ENCODE data around the gene MUC6. TPM values are rescaled to one million over a fixed set of nuclear protein-coding genes. Genes with fewer than 3 reads are reported as not detected.

MUC6 gene
- total RNA-seq, 2 experiments from 2014 or later, result not detected

GRCh38 chr11:968822-969221 lies 67.7 kb downstream of the MUC6 start:
- H3K27me3 Mint-ChIP-seq, result no peaks in the 10 kb centered on the region
- ChIA-PET CTCF (interaction anchor here (1.0 kb wide), 1 partner anchor 44 kb away, joined by 4 read pairs; no protein-coding TSS in a partner anchor), POLR2A (no interaction called here)
- no peak for ATAC-seq
- DNase-seq, result no peak
- peaks cover 31% of the 10 kb centered on the region for H3K36me3 Mint-ChIP-seq (ENCODE audit: low read depth)
- intact Hi-C loops (cut with DNase I, micrococcal nuclease), result no loop called here
- H3K27ac Mint-ChIP-seq, result no peak overlapping the region
- H3K4me1 Mint-ChIP-seq, result peaks cover 22% of the 10 kb centered on the region
- no peak overlapping the region for H3K4me3 Mint-ChIP-seq
- no peaks in the 10 kb centered on the region for H3K9me3 Mint-ChIP-seq (ENCODE audit: low read depth)

- ChIA-PET POLR2A (no interaction called here), CTCF (interaction anchor here (0.6 to 1.0 kb wide), 2 partner anchors 43 to 67 kb away, joined by 3 to 4 read pairs; no protein-coding TSS in a partner anchor)
- Mint-ChIP-seq H3K27ac (no peak overlapping the region), H3K9me3 (ENCODE audit: low read depth) (no peaks in the 10 kb centered on the region), H3K27me3 (no peaks in the 10 kb centered on the region), H3K36me3 (ENCODE audit: low read depth) (peaks cover 30% of the 10 kb centered on the region), H3K4me3 (no peak overlapping the region), H3K4me1 (peaks cover 22% of the 10 kb centered on the region)
- ATAC-seq (no peak), DNase-seq (no peak)
- intact Hi-C loops (cut with DNase I, micrococcal nuclease), result no loop called here
Measured at GRCh38 chr11:967995-968751, 68.3 kb downstream of the MUC6 start.

GRCh38 chr11:965206-965775 lies 71.2 kb downstream of the MUC6 start:
- Mint-ChIP-seq H3K9me3 (ENCODE audit: low read depth) (no peaks in the 10 kb centered on the region), H3K27ac (no peak overlapping the region), H3K27me3 (no peaks in the 10 kb centered on the region), H3K4me1 (peaks cover 11% of the 10 kb centered on the region), H3K4me3 (no peak overlapping the region), H3K36me3 (ENCODE audit: low read depth) (peaks cover 17% of the 10 kb centered on the region)
- intact Hi-C loops (cut with DNase I, micrococcal nuclease), result no loop called here
- ATAC-seq (no peak), DNase-seq (no peak)
- ChIA-PET POLR2A (no interaction called here), CTCF (no interaction called here)

- ChIA-PET CTCF (interaction anchor here (0.9 to 1.4 kb wide), 2 partner anchors 9 to 23 kb away, joined by 4 to 6 read pairs; no protein-coding TSS in a partner anchor), POLR2A (no interaction called here)
- Mint-ChIP-seq H3K27me3 (no peaks in the 10 kb centered on the region), H3K27ac (no peak overlapping the region), H3K4me3 (no peak overlapping the region), H3K36me3 (ENCODE audit: low read depth) (peaks cover 14% of the 10 kb centered on the region), H3K9me3 (ENCODE audit: low read depth) (no peaks in the 10 kb centered on the region), H3K4me1 (peaks cover 2% of the 10 kb centered on the region)
- ATAC-seq (no peak), DNase-seq (no peak)
- intact Hi-C loops (cut with DNase I, micrococcal nuclease), result loop anchor here in 1 of 2 experiments (5.0 kb wide), 1 partner anchor 37 kb away; the partner anchor contains the start of gene AP2A2
Measured at GRCh38 chr11:963852-964251, 72.7 kb downstream of the MUC6 start.

Other genes starting within 250 kb of the MUC6 start
- gene CEND1, start 246.6 kb downstream of the MUC6 start, total RNA-seq, result 1 to 10 TPM in 1 of 2 experiments, under 1 TPM in 1; 0.50 to 1.1 TPM
- gene SLC25A22, start 238.4 kb downstream of the MUC6 start, total RNA-seq, result 10 to 100 TPM; 33.9 to 36.6 TPM
- gene PIDD1, start 231.5 kb downstream of the MUC6 start, total RNA-seq, result 10 to 100 TPM; 21.1 to 29.1 TPM
- 1,000 to 10,000 TPM; 2,132 to 3,230 TPM for gene RPLP2, start 226.8 kb downstream of the MUC6 start, total RNA-seq
- 10 to 100 TPM; 24.7 to 26.2 TPM for gene PNPLA2, start 217.8 kb downstream of the MUC6 start, total RNA-seq
- gene CRACR2B, start 208.8 kb downstream of the MUC6 start, total RNA-seq, result under 1 TPM; 0.33 to 0.50 TPM
- 10 to 100 TPM; 36.8 to 38.6 TPM for gene CD151, start 203.8 kb downstream of the MUC6 start, total RNA-seq
- 10 to 100 TPM; 74.6 to 79.4 TPM for gene POLR2L, start 194.2 kb downstream of the MUC6 start, total RNA-seq
- 1 to 10 TPM; 5.2 to 6.0 TPM for gene TSPAN4, start 193.9 kb downstream of the MUC6 start, total RNA-seq
- gene CHID1, start 125.9 kb downstream of the MUC6 start, total RNA-seq, result 10 to 100 TPM; 60.4 to 75.3 TPM
- gene AP2A2, start 110.8 kb downstream of the MUC6 start, total RNA-seq, result 10 to 100 TPM; 43.5 to 71.6 TPM
- not detected for gene MUC2, start 38.2 kb upstream of the MUC6 start, total RNA-seq
- gene MUC5AC, start 121.2 kb upstream of the MUC6 start, total RNA-seq, result not detected
- not detected for gene MUC5B, start 186.3 kb upstream of the MUC6 start, total RNA-seq